ENCODE measurements around the gene ASAP2.

ASAP2 gene

DNA sequence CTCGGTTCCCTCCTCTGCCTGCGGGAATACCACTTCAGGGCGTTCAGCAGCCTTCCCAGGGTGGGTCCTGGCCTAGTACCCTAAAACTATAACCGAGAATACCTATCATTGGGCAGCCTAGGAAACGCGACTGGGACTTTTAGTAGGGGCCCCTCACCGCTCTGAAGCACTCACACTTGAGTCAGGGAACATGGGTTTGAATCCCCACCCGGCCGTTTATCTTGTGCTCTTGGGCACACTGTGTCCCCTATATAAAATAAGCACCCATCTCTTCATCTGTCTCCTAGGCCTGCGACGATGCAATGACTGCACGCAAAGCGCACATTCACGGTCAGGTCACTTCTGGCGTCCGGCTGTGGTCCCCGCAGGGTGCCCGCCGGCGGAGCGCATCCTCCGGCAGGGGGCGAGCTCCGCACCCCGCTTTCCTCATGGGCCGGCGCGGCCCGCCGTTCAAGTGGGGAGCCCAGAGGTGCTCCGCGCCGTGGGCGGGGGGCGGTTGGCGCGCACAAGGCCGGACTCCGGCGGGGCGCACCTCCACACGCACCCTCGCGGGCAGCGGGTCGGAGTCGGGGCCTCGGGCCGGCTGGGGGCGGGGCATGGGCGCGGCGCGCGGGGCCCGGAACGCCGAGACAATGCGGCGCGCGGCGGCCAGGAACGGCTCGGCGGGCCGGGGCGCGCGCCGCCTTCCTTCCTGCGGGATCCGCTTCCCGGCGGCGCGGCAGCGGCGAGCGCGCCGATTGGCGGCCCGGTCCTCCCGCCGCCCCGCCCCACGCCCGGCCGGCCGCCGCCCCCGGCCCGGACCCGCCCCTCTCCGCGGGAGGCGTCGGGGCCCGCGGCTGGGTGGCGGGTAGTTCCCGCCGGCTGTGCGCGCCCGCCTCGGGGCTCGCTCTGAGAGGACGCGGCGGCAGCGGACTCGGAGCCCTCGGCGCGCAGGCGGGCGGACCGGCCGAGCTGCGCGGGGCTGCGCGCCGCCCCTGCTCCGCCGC lies at the start of gene ASAP2:
Gene ASAP2 (plus strand): TSS at position 850 of the 986 bp plus-strand sequence. CDS start 293 bp downstream, outside the sequence.
- DNase-seq: peak; percentile 12

DNA sequence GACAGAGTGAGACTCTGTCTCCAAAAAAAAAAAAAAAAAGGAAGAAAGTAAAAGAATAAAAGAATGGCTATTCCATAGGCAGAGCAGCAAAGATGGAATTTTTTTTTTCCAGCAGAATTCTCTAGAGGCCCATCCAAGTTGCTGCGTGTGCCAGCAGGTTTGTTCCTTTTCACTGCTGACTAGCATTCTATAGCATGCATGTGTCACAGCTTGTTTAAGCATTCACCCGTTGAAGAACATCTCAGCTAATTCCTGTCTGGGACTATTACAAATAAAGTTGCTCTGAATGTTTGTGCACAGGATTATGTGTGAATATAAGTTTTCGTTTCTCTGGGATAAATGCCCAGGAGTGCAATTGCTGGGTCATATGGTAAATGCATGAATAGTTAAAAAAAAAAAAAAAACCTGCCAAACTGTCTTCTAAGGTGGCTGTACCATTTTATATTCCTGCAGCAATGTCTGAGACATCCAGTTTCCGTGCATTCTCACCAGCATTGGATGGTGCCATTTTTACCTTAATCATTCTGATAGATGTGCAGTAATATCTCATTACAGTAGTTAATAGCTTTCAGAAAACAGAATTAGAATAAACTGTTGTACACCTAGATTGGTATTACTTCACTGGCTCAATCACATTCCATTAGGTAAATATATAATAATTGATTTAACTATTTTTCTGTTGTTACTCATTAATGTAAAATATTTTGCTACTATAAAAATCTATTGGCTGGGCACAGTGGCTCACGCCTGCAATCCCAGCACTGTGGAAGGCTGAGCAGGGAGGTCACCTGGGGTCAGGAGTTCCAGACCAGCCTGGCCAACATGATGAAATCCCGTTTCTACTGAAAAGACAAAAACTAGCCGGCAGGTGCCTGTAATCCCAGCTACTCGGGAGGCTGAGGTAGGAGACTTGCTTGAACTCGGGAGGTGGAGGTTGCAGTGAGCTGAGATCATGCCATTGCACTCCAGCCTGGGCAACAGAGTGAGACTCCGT lies 47.5 kb upstream of the ASAP2 start:
- DNase-seq: no peak

DNA sequence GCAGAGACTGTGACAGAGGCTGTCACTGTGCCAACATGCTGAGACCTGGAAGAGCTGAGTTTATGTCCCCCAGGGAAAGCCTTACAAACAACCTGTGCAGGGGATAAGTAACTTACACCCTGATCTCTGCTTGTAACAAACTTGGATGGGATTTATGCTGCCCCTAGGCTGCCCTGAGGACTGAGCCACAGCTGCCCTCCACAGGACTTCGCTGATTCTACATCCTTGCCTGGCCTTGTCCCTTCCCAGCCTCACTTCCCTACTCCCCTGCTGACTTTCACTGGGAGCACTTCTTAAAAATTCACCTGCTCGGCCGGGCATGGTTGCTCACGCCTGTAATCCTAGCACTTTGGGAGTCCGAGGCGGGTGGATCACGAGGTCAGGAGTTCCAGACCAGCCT lies 45.9 kb upstream of the ASAP2 start:
- no peak for DNase-seq

DNA sequence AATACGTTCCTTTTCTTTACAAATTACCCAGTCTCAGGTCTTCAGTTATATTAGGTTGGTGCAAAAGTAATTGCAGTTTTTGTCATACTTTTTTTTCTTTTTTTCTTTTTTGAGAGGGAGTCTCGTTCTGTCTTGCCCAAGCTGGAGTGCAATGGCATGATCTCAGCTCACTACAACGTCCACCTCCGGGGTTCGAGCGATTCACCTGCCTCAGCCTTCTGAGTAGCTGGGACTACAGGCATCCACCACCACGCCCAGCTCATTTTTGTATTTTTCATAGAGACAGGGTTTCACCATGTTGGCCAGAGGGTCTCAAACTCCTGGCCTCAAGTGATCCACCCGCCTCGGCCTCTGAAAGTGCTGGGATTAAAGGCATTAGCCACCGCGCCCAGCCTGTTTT lies 43.8 kb upstream of the ASAP2 start:
- no peak for DNase-seq

DNA sequence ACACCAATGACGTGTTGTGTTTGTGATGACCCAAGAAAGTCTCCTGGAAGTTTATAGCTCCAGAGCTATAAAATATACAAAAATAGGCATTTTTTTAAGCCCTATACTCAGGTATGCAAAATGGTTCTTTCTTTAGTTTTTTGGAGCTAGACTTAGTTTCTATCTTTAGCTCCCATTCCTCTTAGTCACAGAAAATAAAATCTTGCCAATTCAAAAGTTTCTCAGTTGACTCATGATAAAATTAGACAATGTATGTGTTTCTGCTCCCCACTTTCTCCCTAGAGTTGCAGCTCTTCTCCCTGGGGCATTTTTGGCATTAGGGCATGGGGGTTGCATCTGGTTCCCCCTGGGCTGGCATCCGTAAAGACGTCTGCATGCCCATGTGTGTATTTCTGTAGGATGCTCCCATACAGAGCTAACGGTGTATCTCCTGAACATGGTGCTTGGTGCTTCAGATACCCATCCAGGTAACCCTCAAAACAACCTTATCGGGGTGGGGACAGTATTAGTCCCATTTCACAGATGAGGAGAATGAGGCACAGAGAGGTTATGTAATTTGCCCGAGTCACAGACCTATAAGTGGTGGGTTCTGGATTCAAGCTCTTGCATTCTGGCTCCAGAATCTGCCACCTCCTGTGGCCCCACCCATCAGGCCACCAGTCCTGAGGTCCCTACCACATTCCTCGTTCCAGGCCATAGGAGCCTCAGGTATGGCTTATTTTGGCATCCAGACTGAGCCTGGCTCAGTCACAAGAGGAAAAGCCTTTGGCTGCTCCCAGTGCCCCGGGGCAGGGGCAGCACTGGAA lies 43.1 kb upstream of the ASAP2 start:
- no peak for DNase-seq

DNA sequence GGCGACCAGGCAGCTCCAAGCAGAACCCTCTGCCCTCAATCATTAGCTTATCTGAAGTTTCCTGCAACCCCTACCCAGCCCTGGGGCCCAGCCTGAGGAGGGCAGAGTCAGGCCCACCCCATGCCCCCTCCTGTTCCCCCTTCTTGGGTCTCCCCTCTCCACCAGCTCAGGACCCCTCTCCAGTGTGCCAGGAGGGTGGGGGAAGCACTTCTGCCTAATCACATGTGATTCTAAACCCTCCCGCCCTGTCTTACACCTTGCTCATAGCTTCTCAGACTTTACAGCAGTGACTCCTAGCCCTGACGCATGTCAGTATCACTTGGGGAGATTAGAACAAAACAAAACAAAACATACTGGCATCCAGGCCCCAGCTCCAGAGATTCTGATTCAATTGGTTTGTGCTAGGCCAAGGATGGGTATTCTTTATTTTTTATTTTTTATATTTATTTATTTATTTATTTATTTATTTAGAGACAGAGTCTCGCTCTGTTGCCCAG lies 42.5 kb upstream of the ASAP2 start:
- no peak for DNase-seq

DNA sequence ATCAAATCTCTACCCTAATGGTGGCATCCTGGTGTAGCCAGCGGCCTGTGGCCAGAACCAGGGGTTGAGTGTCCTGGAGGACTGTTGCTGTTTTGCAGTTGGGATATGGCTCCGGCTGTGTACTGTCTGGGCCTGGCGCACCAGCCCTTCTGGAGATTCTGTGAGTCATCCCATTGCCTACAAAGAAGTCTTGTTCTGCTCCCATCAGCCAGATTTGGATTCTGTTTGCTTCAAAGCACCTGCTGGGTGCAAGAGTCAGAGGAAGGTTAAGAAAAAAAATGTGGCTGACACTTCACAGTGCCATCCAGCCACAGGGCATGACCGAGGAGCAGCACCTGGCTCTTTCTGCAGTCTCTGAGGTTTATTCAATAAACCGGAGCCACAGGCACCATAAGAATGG lies 41.0 kb upstream of the ASAP2 start:
- DNase-seq: no peak

DNA sequence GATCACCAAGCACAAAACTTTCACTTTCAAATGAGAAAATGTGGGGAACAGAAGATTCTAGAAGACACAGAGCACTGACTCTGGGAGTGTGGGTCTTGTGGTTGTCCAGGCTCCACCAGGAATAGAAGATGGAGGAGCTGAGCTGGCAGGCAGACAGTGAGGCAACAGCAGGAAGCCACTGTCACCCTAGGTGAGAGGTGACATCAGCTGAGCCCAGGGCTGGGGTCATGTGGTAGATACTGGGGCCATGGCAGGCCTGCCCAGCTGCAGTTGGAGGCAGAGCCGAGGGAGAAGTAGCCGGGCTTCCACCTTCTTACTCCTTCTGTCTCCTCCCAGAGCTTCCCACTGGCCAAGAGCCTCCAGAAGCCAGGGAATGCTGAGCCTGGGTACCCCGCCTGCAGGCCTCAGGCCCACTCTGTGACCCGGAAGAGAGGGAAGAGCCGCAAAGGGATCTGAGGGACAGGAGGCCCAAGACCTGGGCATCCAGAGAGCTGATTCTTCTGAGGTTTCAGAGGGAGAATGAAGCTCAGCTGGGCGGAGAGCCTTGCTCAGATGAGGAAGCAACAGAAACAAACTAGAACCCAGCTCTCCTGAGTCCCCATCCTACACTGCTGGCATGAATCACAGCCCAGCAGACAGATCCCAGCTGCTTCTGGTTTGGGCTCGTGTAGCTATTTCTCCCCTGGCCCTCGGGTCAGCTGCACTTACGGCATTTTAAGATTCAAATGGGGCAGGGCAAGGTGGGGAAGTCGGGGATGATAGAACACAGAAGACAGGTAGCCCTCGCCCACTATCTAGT lies 39.8 kb upstream of the ASAP2 start:
- DNase-seq: no peak

DNA sequence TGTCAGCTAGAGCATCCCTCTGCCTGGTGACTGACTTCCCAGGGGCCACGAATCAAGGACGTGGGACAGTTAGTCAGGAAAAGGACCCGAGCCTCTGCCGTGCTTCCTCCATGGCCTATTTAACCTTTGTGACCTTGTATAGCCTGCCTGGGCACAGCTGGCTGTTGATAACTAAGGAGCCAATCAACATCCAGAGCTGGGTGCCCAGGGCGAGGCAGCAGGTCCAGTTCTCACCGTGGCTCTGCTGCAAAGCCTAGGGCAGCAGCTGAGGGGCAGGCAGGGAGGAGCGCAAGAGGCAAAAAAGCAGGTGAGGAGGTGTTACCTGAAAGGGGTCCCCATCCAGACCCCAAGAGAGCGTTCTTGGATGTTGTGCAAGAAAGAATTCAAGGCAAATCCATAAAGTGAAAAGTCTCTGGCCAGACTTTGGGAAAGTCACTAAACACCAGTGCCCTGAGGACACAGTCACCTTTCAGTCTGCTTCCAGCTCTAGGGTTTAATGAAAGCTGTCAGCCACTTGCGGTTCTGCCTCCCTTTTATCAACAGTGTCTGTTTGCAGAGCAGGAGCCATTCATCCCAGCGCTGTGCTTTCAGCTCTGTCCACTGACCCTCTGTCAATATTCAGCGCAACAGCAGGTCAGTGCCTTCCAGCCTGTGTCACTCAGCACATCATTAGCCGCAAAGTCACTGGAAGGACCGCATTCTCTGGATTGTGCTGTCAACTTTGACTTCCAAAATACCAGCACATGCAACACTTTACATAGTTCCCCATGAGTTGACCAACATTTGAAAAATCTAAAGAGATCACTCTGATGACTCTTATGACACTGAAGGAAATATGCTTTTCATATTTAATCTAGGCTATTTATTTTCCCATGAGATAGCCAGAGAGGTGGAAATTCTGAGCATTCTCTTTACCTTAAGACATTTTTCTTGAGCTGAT lies 38.6 kb upstream of the ASAP2 start:
- DNase-seq: no peak

DNA sequence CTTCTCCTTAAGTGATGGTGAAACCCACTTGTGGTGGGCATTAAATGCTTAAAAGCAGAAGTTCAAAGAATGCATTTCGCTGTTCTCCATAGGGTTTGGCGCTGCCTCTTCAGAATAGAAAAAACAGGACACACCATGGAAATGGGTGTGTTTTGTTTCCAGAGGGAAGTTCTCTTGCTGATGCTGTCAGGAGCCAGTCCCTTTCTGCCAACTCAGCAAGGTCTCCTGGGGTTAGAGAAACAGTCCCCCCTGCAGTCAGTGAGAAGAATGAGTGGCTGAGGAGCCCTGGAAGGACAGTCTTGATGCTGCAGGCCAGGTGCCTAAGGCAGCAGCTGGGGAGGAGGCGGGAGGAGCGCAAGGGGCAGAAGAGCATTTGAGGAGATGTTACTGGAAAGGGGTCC lies 37.8 kb upstream of the ASAP2 start:
- no peak for DNase-seq

DNA sequence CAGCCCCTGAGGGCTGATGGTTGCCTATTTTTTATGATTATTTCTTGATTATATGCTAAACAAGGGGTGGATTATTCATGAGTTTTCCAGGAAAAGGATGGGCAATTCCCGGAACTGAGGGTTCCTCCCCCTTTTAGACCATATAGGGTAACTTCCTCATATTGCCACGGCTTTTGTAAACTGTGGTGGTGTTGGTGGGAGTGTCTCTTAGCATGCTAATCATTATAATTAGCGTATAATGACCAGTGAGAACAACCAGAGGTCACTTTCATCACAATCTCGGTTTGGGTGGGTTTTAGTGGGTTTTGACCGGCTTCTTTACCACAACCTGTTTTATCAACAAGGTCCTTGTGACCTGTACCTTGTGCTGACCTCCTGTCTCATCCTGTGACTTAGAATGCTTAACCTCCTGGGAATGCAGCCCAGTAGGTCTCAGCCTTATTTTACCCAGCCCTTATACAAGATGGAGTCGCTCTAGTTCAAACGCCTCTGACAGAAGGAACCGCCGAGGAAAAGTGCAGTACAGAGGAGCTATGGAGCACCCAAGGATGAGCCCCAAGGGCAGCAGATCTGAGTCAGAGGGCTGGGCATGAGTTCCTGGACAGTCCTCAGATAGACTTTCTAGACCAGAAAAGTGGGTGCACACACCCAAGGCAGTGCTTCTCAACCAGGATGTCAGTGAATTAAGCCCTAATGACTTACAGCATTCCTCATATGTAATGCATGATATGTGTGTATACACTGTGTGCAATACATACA lies 37.1 kb upstream of the ASAP2 start:
- no peak for DNase-seq

DNA sequence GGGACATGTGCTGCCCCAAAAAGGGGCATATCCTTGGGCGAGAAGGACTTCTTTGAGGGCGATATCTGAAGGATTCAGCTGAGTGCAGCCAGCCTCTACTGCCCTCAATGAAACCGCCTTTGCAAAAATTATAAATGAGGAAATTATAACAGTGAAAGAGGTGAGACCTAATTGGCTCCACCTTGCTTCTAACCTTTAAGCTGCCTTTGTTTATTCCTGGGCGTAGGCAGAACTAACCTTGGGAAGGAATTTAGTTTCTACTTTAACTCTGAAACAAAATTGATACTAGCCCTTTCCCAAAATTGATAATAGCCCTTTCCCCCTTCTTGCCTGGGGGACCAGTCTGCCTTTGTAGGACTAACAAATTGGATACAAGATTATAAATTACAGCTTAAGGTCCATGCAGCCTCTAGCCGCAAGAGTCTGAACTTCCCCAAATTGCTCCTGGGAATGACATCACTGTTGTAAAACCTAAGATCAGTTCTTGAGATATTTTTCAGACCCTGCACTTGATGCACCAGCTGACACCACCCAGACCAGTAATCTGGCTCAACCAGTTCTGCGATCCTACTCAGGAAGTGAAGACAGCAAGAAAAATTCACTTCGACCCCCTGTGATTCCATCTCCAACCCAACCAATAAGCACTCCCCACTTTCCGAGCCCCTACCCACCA lies 36.0 kb upstream of the ASAP2 start:
- DNase-seq: no peak

DNA sequence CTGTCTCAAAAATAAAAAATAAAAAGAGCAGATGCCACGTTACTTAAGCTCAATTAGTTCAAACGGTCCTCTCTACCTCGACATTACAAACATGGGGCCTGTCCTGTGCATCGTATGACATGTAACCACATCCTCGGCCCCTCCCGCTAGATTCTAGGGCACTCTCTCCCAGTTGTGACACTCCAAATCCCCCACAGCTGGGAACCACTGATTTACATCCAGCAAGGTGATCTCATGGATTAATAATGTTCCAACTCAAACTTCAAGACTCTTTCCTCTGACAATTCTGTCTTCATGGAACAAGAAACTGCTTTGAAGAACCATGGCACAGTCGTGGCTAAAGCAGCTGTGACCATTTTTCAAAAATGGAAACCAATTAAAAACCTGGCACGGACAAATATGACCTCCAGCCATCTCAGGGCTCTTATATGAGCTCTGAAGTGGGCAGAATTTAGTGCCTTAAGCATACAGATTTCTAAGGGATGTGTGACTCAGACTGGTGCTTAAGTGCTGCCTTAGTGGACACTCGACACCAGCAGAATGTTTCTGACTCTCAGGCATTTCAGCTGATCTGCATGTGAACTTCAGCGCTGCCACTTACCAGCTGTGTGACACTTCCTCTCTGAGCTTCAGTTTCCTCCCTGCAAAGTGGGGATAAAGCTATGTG lies 31.7 kb upstream of the ASAP2 start:
- DNase-seq: peak; percentile 4

DNA sequence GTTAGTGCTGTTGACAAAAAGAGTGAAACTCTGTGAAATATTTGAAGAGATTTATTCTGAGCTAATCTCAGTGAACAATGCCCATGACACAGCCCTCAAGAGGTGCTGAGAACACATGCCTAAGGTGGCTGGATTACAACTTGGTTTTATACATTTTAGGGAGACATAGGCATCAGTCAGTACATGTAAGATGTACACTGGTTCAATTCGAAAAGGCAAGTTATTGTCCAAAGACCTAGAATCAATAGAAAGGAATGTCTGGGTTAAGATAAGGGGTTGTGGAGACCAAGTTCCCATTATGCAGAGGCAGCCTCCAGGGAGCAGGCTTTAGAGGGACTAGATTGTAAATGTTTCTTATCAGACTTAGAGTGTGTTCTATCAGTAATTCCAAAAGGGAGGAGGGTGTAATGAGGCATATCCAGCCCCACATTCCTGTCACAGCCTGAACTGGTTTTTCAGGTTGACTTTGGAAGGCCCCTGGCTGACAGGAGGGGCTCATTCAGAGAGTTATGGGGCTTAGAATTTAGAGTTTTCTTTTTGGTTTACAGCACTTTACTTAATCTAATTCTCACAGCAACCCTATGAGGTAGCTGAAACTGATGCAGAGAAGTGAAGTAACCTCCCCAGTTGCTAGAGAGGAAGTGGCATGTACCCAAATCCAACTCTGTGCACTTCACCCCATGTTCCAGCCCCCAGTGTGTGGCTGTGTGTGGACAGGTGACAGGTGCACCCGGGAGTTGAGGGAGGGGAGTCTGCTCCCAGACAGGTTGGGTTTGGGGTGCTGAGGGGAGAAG lies 28.3 kb upstream of the ASAP2 start:
- no peak for DNase-seq

DNA sequence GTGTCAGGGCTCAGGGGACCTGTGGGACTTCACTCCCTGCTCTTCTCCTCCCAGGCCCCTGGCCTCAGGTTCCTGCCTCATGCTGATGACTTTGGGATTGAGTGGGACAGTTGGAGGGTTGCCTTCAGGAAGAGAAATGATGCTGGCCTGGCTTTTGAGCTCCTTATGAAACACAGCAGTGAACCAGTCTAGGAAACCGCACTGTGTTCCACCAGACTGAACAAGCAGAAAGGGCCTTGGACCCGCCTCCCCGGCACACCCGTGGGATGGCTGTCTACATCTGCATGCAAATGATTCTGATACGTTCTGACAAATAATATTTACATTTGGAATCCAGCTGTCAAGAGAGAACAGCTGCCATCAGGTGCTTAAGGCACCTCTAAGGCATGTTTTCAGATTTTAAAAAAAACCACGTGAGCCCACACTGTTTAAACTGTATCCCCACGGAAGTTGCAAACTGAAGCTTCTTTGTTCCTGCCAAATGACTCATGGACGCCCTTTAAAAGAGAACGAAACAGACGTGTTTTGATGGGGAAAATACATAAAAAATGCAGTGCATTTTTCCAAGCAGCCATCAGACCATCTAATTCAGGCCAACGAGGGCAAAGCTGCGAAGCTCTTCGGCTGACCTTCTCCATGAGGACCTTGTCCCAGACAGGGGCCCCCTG lies 27.6 kb upstream of the ASAP2 start:
- peak; percentile 45 for DNase-seq

DNA sequence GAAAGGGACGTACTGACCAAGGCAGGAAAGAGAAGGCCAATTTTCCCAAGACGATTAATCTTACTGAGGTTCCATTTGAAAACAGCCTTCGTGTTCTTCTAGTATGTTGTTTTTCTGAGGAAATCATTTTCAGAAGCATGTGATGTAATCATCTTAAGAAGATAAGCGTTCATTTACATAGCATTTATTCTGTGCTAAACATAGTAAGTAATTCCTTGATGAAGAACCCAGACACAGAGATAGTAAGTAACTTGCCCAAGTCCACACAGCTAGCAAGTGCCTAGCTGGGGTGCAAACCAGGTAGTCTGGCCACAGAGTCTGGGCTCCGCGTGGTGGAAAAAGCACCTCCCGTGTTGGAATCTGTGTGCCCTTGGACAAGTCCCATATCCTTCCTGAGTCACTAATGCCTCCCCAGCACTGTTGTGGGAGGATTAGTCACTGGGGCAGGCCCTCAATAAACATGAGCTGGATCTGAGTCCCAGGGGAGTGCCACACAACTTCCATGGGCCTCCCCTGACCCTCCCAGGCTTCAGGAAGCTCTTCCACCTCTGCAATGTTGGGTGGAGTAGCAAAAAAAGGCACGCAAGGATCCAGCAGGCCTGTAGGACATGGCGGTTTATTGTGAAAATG lies 26.9 kb upstream of the ASAP2 start:
- DNase-seq: no peak

Measured in NCI-H1436 treated with DMSO at 0.1 percent for 48 hours (cell line).